ENCODE measurements around the gene ARHGAP6.

GRCh38 chrX:11380187-11380844, 285.4 kb downstream of the ARHGAP6 start:
- TF ChIP-seq CTCF (IDR thresholded peaks at IDR 0.05) (no peak), EZH2phosphoT487 (IDR thresholded peaks at IDR 0.05) (no peak)

Measured in neural progenitor cell (in vitro differentiated cells).